ENCODE data around the gene TCTN1. TPM values are rescaled to one million over a fixed set of nuclear protein-coding genes. Genes with fewer than 3 reads are reported as not detected.
"Not testable (repeated sequence)": the region's sequence is repeated elsewhere in the genome, so short reads cannot be mapped to it uniquely, and the experiment has no call there.

TCTN1 gene
- total RNA-seq, 1 donor, result 45.2 TPM

- DNase-seq (ENCODE audit: insufficient read length, low spot score, missing footprints), result no peak
- H3K27ac ChIP-seq (ENCODE audit: low read depth, low read length), result no peak overlapping the region
- no peaks in the 10 kb centered on the region for H3K27me3 ChIP-seq (ENCODE audit: insufficient read depth, low read length)
- no peaks in the 10 kb centered on the region for H4K20me1 ChIP-seq (ENCODE audit: insufficient read depth, low read length)
- no peak overlapping the region for H3K4me2 ChIP-seq (ENCODE audit: insufficient read depth, low read length)
- H3K79me2 ChIP-seq (ENCODE audit: insufficient read depth, low read length), result no peaks in the 10 kb centered on the region
- peaks cover 15% of the 10 kb centered on the region for H3K36me3 ChIP-seq (ENCODE audit: insufficient read depth, low read length)
- no peak overlapping the region for H3K4me3 ChIP-seq (ENCODE audit: insufficient read depth, low read length)
- H3K4me1 ChIP-seq (ENCODE audit: insufficient read depth, low read length), result no peaks in the 10 kb centered on the region
- H3K9me3 ChIP-seq (ENCODE audit: low read depth, low read length), result no peaks in the 10 kb centered on the region
- no peak overlapping the region for H2AFZ ChIP-seq (ENCODE audit: low read length)
- TF ChIP-seq CTCF (IDR thresholded peaks at IDR 0.05; ENCODE audit: extremely low read depth, low read depth, low read length), result no peak
Measured at GRCh38 chr12:110649341-110649847, 35.5 kb downstream of the TCTN1 start.

GRCh38 chr12:110654238-110654637 is 40.3 kb downstream of the TCTN1 start:
- not testable (repeated sequence) for H3K27me3 ChIP-seq (ENCODE audit: insufficient read depth, low read length); H3K9me3 ChIP-seq (ENCODE audit: low read depth, low read length); H3K4me2 ChIP-seq (ENCODE audit: insufficient read depth, low read length); H2AFZ ChIP-seq (ENCODE audit: low read length); H4K20me1 ChIP-seq (ENCODE audit: insufficient read depth, low read length); H3K79me2 ChIP-seq (ENCODE audit: insufficient read depth, low read length); H3K27ac ChIP-seq (ENCODE audit: low read depth, low read length); H3K36me3 ChIP-seq (ENCODE audit: insufficient read depth, low read length); H3K4me3 ChIP-seq (ENCODE audit: insufficient read depth, low read length); DNase-seq (ENCODE audit: insufficient read length, low spot score, missing footprints); H3K4me1 ChIP-seq (ENCODE audit: insufficient read depth, low read length)

- no peaks in the 10 kb centered on the region for H3K27me3 ChIP-seq (ENCODE audit: insufficient read depth, low read length)
- H3K4me1 ChIP-seq (ENCODE audit: insufficient read depth, low read length), result no peaks in the 10 kb centered on the region
- H2AFZ ChIP-seq (ENCODE audit: low read length), result no peak overlapping the region
- no peak for DNase-seq (ENCODE audit: insufficient read length, low spot score, missing footprints)
- no peaks in the 10 kb centered on the region for H3K9me3 ChIP-seq (ENCODE audit: low read depth, low read length)
- no peak for TF ChIP-seq CTCF (IDR thresholded peaks at IDR 0.05; ENCODE audit: extremely low read depth, low read depth, low read length)
- H3K4me2 ChIP-seq (ENCODE audit: insufficient read depth, low read length), result no peak overlapping the region
- H3K36me3 ChIP-seq (ENCODE audit: insufficient read depth, low read length), result peaks cover 4% of the 10 kb centered on the region
- no peak overlapping the region for H3K4me3 ChIP-seq (ENCODE audit: insufficient read depth, low read length)
- H3K27ac ChIP-seq (ENCODE audit: low read depth, low read length), result no peak overlapping the region
- H4K20me1 ChIP-seq (ENCODE audit: insufficient read depth, low read length), result no peaks in the 10 kb centered on the region
- no peaks in the 10 kb centered on the region for H3K79me2 ChIP-seq (ENCODE audit: insufficient read depth, low read length)
Measured at GRCh38 chr12:110656071-110656655, 42.2 kb downstream of the TCTN1 start.

GRCh38 chr12:110657747-110658146 is 43.8 kb downstream of the TCTN1 start:
- H3K4me3 ChIP-seq (ENCODE audit: insufficient read depth, low read length), result no peak overlapping the region

More at GRCh38 chr12:110657747-110658146, 43.8 kb downstream of the TCTN1 start:
- Histone ChIP-seq H3K4me2 (ENCODE audit: insufficient read depth, low read length) (no peak overlapping the region), H3K27me3 (ENCODE audit: insufficient read depth, low read length) (no peaks in the 10 kb centered on the region), H3K79me2 (ENCODE audit: insufficient read depth, low read length) (no peaks in the 10 kb centered on the region), H3K36me3 (ENCODE audit: insufficient read depth, low read length) (no peaks in the 10 kb centered on the region), H3K9me3 (ENCODE audit: low read depth, low read length) (no peaks in the 10 kb centered on the region), H3K27ac (ENCODE audit: low read depth, low read length) (no peak overlapping the region), H3K4me1 (ENCODE audit: insufficient read depth, low read length) (no peaks in the 10 kb centered on the region), H2AFZ (ENCODE audit: low read length) (no peak overlapping the region), H4K20me1 (ENCODE audit: insufficient read depth, low read length) (no peaks in the 10 kb centered on the region)
- no peak for TF ChIP-seq CTCF (IDR thresholded peaks at IDR 0.05; ENCODE audit: extremely low read depth, low read depth, low read length)
- no peak for DNase-seq (ENCODE audit: insufficient read length, low spot score, missing footprints)
